ENCODE measurements around the gene ZNF585A. TPM values are rescaled to one million over a fixed set of nuclear protein-coding genes. Genes with fewer than 3 reads are reported as not detected.
"Not testable (repeated sequence)": the region's sequence is repeated elsewhere in the genome, so short reads cannot be mapped to it uniquely, and the experiment has no call there.

The ZNF585A gene
- 10 to 100 TPM in 1 of 2 experiments, 1 to 10 TPM in 1; 9.2 to 10.9 TPM for total RNA-seq

DNA sequence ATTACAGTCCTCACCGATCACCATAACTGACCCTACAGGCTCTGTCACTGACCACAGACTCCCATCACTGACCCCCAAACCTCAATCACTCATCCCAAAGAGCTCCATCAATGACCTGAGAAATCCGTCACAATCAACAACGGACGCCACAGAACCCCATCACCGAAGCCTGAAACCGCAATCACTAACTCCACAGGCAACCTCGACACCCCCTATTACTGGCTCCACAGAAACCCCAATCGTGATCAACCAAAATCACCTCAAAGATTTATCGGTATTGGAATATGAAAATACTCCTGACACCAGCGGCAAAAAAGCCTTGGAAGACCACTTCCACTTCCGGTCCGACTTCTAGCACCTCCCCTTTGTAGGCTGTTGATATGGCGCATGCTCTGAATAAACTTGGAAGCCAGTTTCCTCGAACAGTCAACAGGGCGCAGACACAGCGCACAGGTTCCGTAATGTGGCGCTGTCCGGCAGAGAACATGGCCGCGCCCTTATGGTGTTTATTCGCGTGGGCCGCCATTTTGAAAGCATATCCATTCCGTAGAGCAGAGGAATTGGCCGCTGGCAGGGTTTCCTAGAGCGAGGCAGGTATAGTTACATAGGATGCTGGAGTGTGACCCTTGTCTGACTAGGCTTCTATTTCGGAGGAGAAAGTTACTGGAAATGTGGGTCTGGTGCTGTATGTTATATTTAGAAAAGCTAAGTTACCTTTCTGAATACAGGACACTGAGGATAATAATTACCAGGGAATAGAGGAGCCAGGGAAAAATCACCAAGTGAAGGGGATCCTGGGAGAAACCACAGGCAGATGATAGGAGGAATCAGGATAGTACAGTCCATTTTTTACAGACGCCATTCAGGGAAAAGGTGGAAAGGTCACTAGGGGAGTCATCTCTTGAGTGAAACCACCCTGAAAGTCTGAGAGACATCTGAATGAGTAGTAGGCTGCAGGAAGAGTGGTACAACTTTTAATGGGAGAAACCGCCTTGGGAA lies at the start of gene ZNF585A:
TSS of gene ZNF585A (minus strand) at position 328 of the 999 bp plus-strand sequence. CDS start 2,785 bp downstream, outside the sequence.
- H3K4me1 Mint-ChIP-seq: no peaks in the 10 kb centered on the region
- ChIA-PET CTCF (no interaction called here), POLR2A (no interaction called here)
- DNase-seq: peak; percentile 93
- no peaks in the 10 kb centered on the region for H3K27me3 Mint-ChIP-seq
- H3K9me3 Mint-ChIP-seq: peaks cover 34% of the 10 kb centered on the region
- peaks cover 34% of the 10 kb centered on the region for H3K36me3 Mint-ChIP-seq (ENCODE audit: low read depth)
- no peak within 1 kb of the TSS for H3K27ac Mint-ChIP-seq
- H3K4me3 Mint-ChIP-seq: no peak within 1 kb of the TSS

DNA sequence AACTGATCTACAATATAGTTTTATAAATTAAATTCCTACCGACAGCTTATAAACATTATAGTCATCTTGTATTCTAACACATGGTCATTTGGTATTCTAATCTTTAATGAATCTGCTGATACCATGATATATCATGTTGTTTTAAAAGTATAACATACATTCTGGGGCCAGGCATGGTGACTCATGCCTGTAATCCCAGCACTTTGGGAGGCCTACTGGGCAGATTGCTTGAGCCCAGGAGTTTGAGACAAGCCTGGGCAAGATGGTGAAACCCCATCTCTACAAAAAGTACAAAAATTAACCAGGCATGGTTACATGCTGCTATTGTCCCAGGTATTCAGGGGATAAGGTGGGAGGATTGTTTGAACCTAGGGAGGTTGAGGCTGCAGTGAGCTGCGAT lies 48.6 kb upstream of the ZNF585A start:
- ChIA-PET CTCF (no interaction called here), POLR2A (no interaction called here)
- no peak for DNase-seq
- no peak overlapping the region for H3K4me3 Mint-ChIP-seq
- H3K27me3 Mint-ChIP-seq: no peaks in the 10 kb centered on the region
- H3K9me3 Mint-ChIP-seq: peaks cover 28% of the 10 kb centered on the region
- no peak overlapping the region for H3K27ac Mint-ChIP-seq
- peaks cover 71% of the 10 kb centered on the region for H3K36me3 Mint-ChIP-seq (ENCODE audit: low read depth)
- peaks cover 23% of the 10 kb centered on the region for H3K4me1 Mint-ChIP-seq

DNA sequence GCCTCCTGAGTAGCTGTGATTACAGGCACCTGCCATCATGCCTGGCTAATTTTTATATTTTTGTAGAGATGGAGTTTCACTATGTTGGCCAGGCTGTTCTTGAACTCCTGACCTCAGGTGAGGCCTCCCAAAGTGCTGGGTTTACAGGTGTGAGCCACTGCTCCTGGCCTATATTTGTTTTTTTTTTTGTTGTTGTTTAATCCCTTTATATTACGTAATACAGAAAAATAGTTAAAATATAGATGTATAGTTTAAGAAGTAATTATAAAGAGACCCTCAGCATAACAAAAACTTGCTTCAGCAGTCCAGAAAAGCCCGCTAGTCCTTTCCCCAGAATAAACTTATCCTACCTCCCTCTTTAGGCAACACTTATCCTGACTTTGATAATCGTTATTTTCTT lies 47.9 kb upstream of the ZNF585A start:
- Mint-ChIP-seq H3K27ac (no peak overlapping the region), H3K36me3 (ENCODE audit: low read depth) (peaks cover 70% of the 10 kb centered on the region), H3K9me3 (peaks cover 26% of the 10 kb centered on the region), H3K4me1 (peaks cover 23% of the 10 kb centered on the region), H3K4me3 (no peak overlapping the region), H3K27me3 (no peaks in the 10 kb centered on the region)
- POLR2A ChIA-PET: no interaction called here
- CTCF ChIA-PET: no interaction called here
- DNase-seq: no peak

DNA sequence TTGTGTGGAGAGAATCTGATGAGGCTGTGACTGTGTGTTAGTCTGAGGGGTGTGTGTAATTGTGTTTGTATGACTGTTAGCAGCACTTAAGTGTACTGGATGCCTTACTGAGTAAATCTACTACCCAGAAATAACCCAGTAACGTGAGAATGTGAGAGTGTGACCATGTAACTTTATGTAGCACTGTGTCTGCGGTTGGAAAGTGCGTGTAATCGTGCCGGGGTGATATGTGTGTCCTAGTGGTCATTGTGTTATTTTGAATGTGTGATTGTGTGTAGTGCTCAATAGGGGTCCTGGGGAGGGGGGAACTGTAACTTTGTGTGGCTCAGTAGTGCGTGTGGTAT lies 46.1 kb upstream of the ZNF585A start:
- Mint-ChIP-seq H3K9me3 (peaks cover 29% of the 10 kb centered on the region), H3K4me1 (peaks cover 23% of the 10 kb centered on the region), H3K27me3 (no peaks in the 10 kb centered on the region), H3K36me3 (ENCODE audit: low read depth) (peaks cover 58% of the 10 kb centered on the region), H3K27ac (peak overlapping the region; percentile 94), H3K4me3 (peak overlapping the region; percentile 88)
- POLR2A ChIA-PET: no interaction called here
- DNase-seq: peak; percentile 6
- CTCF ChIA-PET: no interaction called here

- H3K4me1 Mint-ChIP-seq: peaks cover 23% of the 10 kb centered on the region
Measured at GRCh38 chr19:37217775-37218591, 45.5 kb upstream of the ZNF585A start, which contains the start of gene ZNF383. Gene ZNF383 (plus strand): TSS chr19:37218214. CDS start chr19:37230454, 12,240 bp downstream.

GRCh38 chr19:37217480-37217774 lies 44.9 kb upstream of the ZNF585A start:
- no peak for DNase-seq
- peak overlapping the region; percentile 94 for H3K27ac Mint-ChIP-seq
- H3K4me3 Mint-ChIP-seq: peak overlapping the region; percentile 88
- peaks cover 51% of the 10 kb centered on the region for H3K36me3 Mint-ChIP-seq (ENCODE audit: low read depth)
- ChIA-PET POLR2A (interaction anchor here (1.1 kb wide), 1 partner anchor 153 kb away, joined by 4 read pairs; the partner anchor contains the start of gene ZNF527), CTCF (interaction anchor here (0.8 to 1.0 kb wide), 2 partner anchors 126 to 243 kb away, joined by 3 read pairs; no protein-coding TSS in a partner anchor)
- peaks cover 23% of the 10 kb centered on the region for H3K4me1 Mint-ChIP-seq
- H3K27me3 Mint-ChIP-seq: no peaks in the 10 kb centered on the region
- peaks cover 29% of the 10 kb centered on the region for H3K9me3 Mint-ChIP-seq

More at GRCh38 chr19:37217775-37218591, 45.5 kb upstream of the ZNF585A start, which contains the start of gene ZNF383:
- ChIA-PET CTCF (interaction anchor here (0.8 to 1.0 kb wide), 2 partner anchors 126 to 243 kb away, joined by 3 read pairs; no protein-coding TSS in a partner anchor), POLR2A (interaction anchor here (0.6 to 1.1 kb wide), 2 partner anchors 137 to 153 kb away, joined by 4 to 5 read pairs; partner anchors contain the start of gene ZNF527)
- peak within 1 kb of the TSS; percentile 88 for H3K4me3 Mint-ChIP-seq
- peaks cover 55% of the 10 kb centered on the region for H3K36me3 Mint-ChIP-seq (ENCODE audit: low read depth)
- peak within 1 kb of the TSS; percentile 94 for H3K27ac Mint-ChIP-seq
- DNase-seq: peak; percentile 87
- peaks cover 30% of the 10 kb centered on the region for H3K9me3 Mint-ChIP-seq
- H3K27me3 Mint-ChIP-seq: no peaks in the 10 kb centered on the region

- ChIA-PET POLR2A (no interaction called here), CTCF (no interaction called here)
- H3K36me3 Mint-ChIP-seq (ENCODE audit: low read depth): peaks cover 67% of the 10 kb centered on the region
- H3K27ac Mint-ChIP-seq: no peak overlapping the region
- DNase-seq: no peak
- H3K9me3 Mint-ChIP-seq: peaks cover 31% of the 10 kb centered on the region
- H3K4me1 Mint-ChIP-seq: no peaks in the 10 kb centered on the region
- H3K27me3 Mint-ChIP-seq: no peaks in the 10 kb centered on the region
- H3K4me3 Mint-ChIP-seq: no peak overlapping the region
Measured at GRCh38 chr19:37197768-37198167, 25.3 kb upstream of the ZNF585A start.

GRCh38 chr19:37197115-37197514 lies 24.6 kb upstream of the ZNF585A start:
- H3K4me3 Mint-ChIP-seq, H3K27me3 Mint-ChIP-seq, H3K27ac Mint-ChIP-seq, DNase-seq, POLR2A ChIA-PET, CTCF ChIA-PET, H3K4me1 Mint-ChIP-seq: not testable (repeated sequence)
- H3K9me3 Mint-ChIP-seq: peaks cover 31% of the 10 kb centered on the region
- peaks cover 65% of the 10 kb centered on the region for H3K36me3 Mint-ChIP-seq (ENCODE audit: low read depth)

DNA sequence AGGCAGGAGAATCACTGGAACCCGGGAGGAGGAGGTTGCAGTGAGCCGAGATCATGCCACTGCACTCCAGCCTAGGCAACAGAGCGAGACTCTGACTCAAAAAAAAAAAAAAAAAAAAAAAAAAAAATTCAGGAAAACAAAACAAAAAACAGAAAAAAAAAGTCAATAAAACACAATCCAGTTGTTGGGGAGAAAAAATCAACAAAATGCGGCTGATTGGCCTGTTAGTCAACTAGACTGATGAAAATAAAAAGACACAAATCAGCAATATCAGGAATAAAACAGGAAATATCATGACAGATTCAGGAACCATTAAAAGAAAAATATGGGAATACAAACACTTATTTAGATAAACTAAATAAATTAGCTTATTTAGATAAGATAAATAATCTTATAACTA lies 22.8 kb upstream of the ZNF585A start:
- CTCF ChIA-PET, H3K27ac Mint-ChIP-seq, H3K27me3 Mint-ChIP-seq, DNase-seq, H3K4me1 Mint-ChIP-seq, POLR2A ChIA-PET, H3K4me3 Mint-ChIP-seq: not testable (repeated sequence)
- Mint-ChIP-seq H3K36me3 (ENCODE audit: low read depth) (peaks cover 69% of the 10 kb centered on the region), H3K9me3 (peaks cover 38% of the 10 kb centered on the region)

DNA sequence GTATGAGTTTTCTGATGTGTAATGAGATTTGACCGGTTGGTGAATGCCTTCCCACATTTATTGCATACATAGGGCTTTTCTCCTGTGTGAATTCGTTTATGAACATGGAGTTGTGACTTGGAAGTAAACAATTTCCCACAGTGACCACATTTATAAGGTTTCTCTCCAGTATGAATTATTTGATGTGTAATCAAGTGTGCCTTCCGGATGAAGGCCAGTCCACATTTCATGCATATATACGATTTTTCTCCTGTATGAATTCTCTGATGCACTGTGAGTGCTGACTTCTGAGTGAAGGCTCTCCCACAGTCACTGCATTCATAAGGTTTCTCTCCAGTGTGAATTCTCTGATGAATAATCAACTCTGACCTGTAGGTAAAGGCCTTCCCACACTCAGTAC lies 13.6 kb upstream of the ZNF585A start:
- H3K27ac Mint-ChIP-seq, DNase-seq, H3K4me3 Mint-ChIP-seq, H3K27me3 Mint-ChIP-seq, H3K4me1 Mint-ChIP-seq, POLR2A ChIA-PET, CTCF ChIA-PET: not testable (repeated sequence)
- Mint-ChIP-seq H3K36me3 (ENCODE audit: low read depth) (peaks cover 61% of the 10 kb centered on the region), H3K9me3 (peaks cover 64% of the 10 kb centered on the region)

GRCh38 chr19:37165635-37166034 lies 6.9 kb downstream of the ZNF585A start:
- POLR2A ChIA-PET: no interaction called here
- Mint-ChIP-seq H3K27ac (no peak overlapping the region), H3K4me1 (no peaks in the 10 kb centered on the region), H3K9me3 (peaks cover 45% of the 10 kb centered on the region), H3K36me3 (ENCODE audit: low read depth) (peaks cover 68% of the 10 kb centered on the region), H3K4me3 (no peak overlapping the region), H3K27me3 (no peaks in the 10 kb centered on the region)
- CTCF ChIA-PET: no interaction called here
- DNase-seq: no peak

- H3K9me3 Mint-ChIP-seq: peaks cover 56% of the 10 kb centered on the region
- no peak for DNase-seq
- no peaks in the 10 kb centered on the region for H3K4me1 Mint-ChIP-seq
- peaks cover 66% of the 10 kb centered on the region for H3K36me3 Mint-ChIP-seq (ENCODE audit: low read depth)
- H3K27me3 Mint-ChIP-seq: no peaks in the 10 kb centered on the region
- H3K27ac Mint-ChIP-seq: no peak overlapping the region
- POLR2A ChIA-PET: no interaction called here
- CTCF ChIA-PET: no interaction called here
- no peak overlapping the region for H3K4me3 Mint-ChIP-seq
Measured at GRCh38 chr19:37160153-37160552, 12.3 kb downstream of the ZNF585A start.

GRCh38 chr19:37148214-37148613 lies 24.3 kb downstream of the ZNF585A start:
- H3K36me3 Mint-ChIP-seq (ENCODE audit: low read depth): peaks cover 24% of the 10 kb centered on the region
- H3K9me3 Mint-ChIP-seq: peaks cover 66% of the 10 kb centered on the region
- no peaks in the 10 kb centered on the region for H3K4me1 Mint-ChIP-seq
- no peak overlapping the region for H3K4me3 Mint-ChIP-seq
- ChIA-PET POLR2A (no interaction called here), CTCF (no interaction called here)
- H3K27me3 Mint-ChIP-seq: no peaks in the 10 kb centered on the region
- no peak for DNase-seq
- H3K27ac Mint-ChIP-seq: no peak overlapping the region
